GM21423 (cell line): ENCODE results near the gene CDC34.

Source experiments
- ATAC-seq: cut with Tn5 transposase; IDR thresholded peaks from one replicate; pipeline ENCODE4 v1.9.1; 2021; ENCODE audit warnings: mild to moderate bottlenecking, moderate library complexity; ENCODE audit not compliant: unreplicated experiment

Gene CDC34

GRCh38 chr19:541699-542098, 10.1 kb downstream of the CDC34 start:
- ATAC-seq, result no peak

- no peak for ATAC-seq
Observed at GRCh38 chr19:542173-542866, 10.8 kb downstream of the CDC34 start.

- ATAC-seq, result no peak
Observed at GRCh38 chr19:543910-544608, 12.5 kb downstream of the CDC34 start, which contains the start of gene GZMM. Gene GZMM, plus strand, starts transcription at chr19:544053. Its CDS starts 19 bp downstream, at chr19:544072.

GRCh38 chr19:547117-547516, 15.6 kb downstream of the CDC34 start:
- ATAC-seq, result no peak

GRCh38 chr19:547836-548720, 16.5 kb downstream of the CDC34 start:
- no peak for ATAC-seq

GRCh38 chr19:548886-549830, 17.6 kb downstream of the CDC34 start:
- no peak for ATAC-seq

GRCh38 chr19:554817-555216, 23.3 kb downstream of the CDC34 start:
- no peak for ATAC-seq

GRCh38 chr19:555474-555808, 23.9 kb downstream of the CDC34 start:
- no peak for ATAC-seq

GRCh38 chr19:556611-557382, 25.2 kb downstream of the CDC34 start:
- ATAC-seq, result no peak

GRCh38 chr19:558770-559439, 27.3 kb downstream of the CDC34 start:
- ATAC-seq, result no peak

GRCh38 chr19:560121-560520, 28.6 kb downstream of the CDC34 start:
- ATAC-seq, result no peak

- ATAC-seq, result no peak
Observed at GRCh38 chr19:566403-566802, 34.8 kb downstream of the CDC34 start.

- ATAC-seq, result no peak
Observed at GRCh38 chr19:566844-567243, 35.3 kb downstream of the CDC34 start.

- no peak for ATAC-seq
Observed at GRCh38 chr19:567296-567900, 35.8 kb downstream of the CDC34 start.

GRCh38 chr19:570251-570686, 38.7 kb downstream of the CDC34 start:
- no peak for ATAC-seq

GRCh38 chr19:570937-571565, 39.5 kb downstream of the CDC34 start:
- ATAC-seq, result no peak

- ATAC-seq, result no peak
Observed at GRCh38 chr19:571566-571974, 40.0 kb downstream of the CDC34 start.

- ATAC-seq, result peak; percentile 70
Observed at GRCh38 chr19:572140-572742, 40.7 kb downstream of the CDC34 start, which contains the start of gene BSG. Gene BSG, plus strand, starts transcription at chr19:572596. Its CDS starts 39 bp downstream, at chr19:572635.
